RWPE2 (cell line): ENCODE results near the gene HTR1D.

Source experiments
- ATAC-seq: fragments of 200-7000 bp; cut with Tn5 transposase; 3 replicates; pipeline ENCODE4 v1.9.1; 2021; ENCODE audit warnings: low read depth
- DNase-seq: peaks from one replicate; pipeline ENCODE4 v3.0.0-alpha.2; 2020; ENCODE audit warnings: low spot score
- H3K27ac ChIP-seq: fragments of 450-650 bp; 2 replicates; pipeline ENCODE4 v1.5.1; 2017; ENCODE audit warnings: mild to moderate bottlenecking; ENCODE audit not compliant: poor library complexity, severe bottlenecking
- H3K27me3 ChIP-seq: fragments of 250-450 bp; sonication (Bioruptor Pico); 2 replicates; pipeline ENCODE4 v1.5.1; 2021; ENCODE audit warnings: mild to moderate bottlenecking, moderate library complexity; ENCODE audit not compliant: insufficient read depth, poor library complexity, severe bottlenecking
- H3K36me3 ChIP-seq: fragments of 250-450 bp; sonication (Bioruptor Pico); 2 replicates; pipeline ENCODE4 v1.5.1; 2020; ENCODE audit warnings: low read depth, mild to moderate bottlenecking, moderate library complexity
- H3K4me1 ChIP-seq: fragments of 250-450 bp; sonication (Bioruptor Pico); 2 replicates; pipeline ENCODE4 v1.5.1; 2021; ENCODE audit warnings: mild to moderate bottlenecking, moderate library complexity; ENCODE audit not compliant: insufficient read depth, poor library complexity, severe bottlenecking
- H3K4me3 ChIP-seq: fragments of 250-450 bp; sonication (Bioruptor Pico); 2 replicates; pipeline ENCODE4 v1.5.1; 2021; ENCODE audit warnings: mild to moderate bottlenecking, moderate library complexity; ENCODE audit not compliant: severe bottlenecking
- H3K9me3 ChIP-seq: fragments of 250-450 bp; sonication (Bioruptor Pico); 2 replicates; pipeline ENCODE4 v1.5.1; 2021; ENCODE audit warnings: mild to moderate bottlenecking, moderate library complexity; ENCODE audit not compliant: severe bottlenecking
- TF ChIP-seq, protein P1 (sequence below): fragments of 450-650 bp; IDR thresholded peaks from one replicate; pipeline ENCODE4 v1.5.1; 2017; ENCODE audit warnings: mild to moderate bottlenecking, moderate library complexity; ENCODE audit not compliant: poor library complexity, severe bottlenecking

HTR1D gene

DNA sequence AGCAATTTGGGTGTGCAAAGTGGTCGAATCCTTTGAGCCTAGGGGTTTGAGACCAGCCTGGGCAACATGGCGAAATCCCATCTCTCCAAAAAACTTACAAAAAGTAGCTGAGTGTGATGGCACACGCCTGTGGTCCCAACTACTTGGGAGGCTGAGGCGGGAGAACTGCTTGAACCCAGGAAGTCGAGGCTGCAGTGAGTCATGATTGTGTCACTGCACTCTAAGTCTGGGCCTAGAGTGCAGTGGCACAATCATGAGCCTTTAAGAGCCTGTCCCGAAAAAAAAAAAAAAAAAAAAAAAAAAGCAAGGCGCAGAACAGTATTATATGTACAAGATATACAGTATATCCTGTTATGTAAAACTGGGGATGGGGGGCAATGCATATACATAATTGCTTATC is 25.1 kb upstream of the HTR1D start:
- H3K27me3 ChIP-seq: no peaks in the 10 kb centered on the region
- TF ChIP-seq, protein P1, sequence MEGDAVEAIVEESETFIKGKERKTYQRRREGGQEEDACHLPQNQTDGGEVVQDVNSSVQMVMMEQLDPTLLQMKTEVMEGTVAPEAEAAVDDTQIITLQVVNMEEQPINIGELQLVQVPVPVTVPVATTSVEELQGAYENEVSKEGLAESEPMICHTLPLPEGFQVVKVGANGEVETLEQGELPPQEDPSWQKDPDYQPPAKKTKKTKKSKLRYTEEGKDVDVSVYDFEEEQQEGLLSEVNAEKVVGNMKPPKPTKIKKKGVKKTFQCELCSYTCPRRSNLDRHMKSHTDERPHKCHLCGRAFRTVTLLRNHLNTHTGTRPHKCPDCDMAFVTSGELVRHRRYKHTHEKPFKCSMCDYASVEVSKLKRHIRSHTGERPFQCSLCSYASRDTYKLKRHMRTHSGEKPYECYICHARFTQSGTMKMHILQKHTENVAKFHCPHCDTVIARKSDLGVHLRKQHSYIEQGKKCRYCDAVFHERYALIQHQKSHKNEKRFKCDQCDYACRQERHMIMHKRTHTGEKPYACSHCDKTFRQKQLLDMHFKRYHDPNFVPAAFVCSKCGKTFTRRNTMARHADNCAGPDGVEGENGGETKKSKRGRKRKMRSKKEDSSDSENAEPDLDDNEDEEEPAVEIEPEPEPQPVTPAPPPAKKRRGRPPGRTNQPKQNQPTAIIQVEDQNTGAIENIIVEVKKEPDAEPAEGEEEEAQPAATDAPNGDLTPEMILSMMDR: no peak
- DNase-seq (no peak), ATAC-seq (no peak)
- no peaks in the 10 kb centered on the region for H3K9me3 ChIP-seq
- no peaks in the 10 kb centered on the region for H3K36me3 ChIP-seq
- H3K4me1 ChIP-seq: no peaks in the 10 kb centered on the region
- H3K27ac ChIP-seq: no peak overlapping the region
- H3K4me3 ChIP-seq: no peak overlapping the region

DNA sequence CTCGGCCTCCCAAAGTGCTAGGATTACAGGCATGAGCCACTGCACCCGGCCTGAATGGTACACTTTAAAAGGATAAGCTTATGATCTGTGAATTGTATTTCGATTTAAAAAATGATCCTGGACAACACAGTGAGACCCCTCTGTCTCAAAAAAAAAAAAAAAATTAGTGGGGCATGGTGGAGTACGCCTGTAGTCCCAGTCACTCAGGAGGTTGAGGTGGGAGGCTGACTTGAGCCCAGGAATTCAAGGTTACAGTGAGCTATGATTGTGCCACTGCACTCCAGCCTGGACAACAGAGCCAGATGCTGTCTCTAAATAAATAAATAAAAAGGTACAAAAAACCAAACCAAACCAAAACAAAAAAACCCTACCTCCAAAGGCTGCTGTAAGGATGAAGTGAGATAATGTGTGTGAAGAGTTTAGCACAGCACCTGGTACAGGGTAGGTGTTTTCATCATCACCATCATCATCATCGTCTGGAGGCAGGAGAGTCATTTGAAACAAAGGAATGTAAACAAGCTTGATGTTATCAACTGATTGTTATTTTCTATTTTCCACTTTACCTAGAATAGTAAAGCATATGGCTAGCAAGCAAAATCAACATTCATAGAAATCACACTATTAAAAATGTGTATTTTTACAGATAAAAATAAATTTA is 22.5 kb upstream of the HTR1D start:
- Histone ChIP-seq H3K36me3 (no peaks in the 10 kb centered on the region), H3K4me1 (no peaks in the 10 kb centered on the region), H3K27ac (no peak overlapping the region), H3K9me3 (no peaks in the 10 kb centered on the region), H3K4me3 (no peak overlapping the region), H3K27me3 (no peaks in the 10 kb centered on the region)
- TF ChIP-seq, protein P1: no peak
- no peak for DNase-seq
- ATAC-seq: no peak

DNA sequence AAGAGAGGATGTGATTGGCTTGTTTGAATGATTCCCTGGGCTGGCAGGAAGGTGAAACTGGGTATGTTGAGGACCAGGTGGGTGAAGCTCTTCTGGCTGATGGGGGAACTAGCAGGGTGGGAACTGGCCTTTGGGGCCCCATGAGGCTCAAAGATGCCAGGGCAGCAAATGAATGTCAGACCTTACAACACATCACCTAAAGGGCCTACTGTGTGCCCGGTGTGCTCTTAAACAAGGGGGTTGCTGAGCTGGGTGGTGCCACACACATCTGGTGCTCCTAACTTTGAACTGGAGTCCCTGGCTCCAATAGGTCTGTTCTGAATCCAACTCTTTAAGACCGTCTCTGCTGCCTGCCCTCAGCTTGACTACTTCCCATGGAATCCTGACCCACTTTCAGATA is 21.3 kb upstream of the HTR1D start:
- Histone ChIP-seq H3K36me3 (no peaks in the 10 kb centered on the region), H3K4me1 (no peaks in the 10 kb centered on the region), H3K27me3 (no peaks in the 10 kb centered on the region), H3K4me3 (no peak overlapping the region), H3K9me3 (no peaks in the 10 kb centered on the region), H3K27ac (no peak overlapping the region)
- DNase-seq (no peak), ATAC-seq (no peak)
- TF ChIP-seq, protein P1: no peak

DNA sequence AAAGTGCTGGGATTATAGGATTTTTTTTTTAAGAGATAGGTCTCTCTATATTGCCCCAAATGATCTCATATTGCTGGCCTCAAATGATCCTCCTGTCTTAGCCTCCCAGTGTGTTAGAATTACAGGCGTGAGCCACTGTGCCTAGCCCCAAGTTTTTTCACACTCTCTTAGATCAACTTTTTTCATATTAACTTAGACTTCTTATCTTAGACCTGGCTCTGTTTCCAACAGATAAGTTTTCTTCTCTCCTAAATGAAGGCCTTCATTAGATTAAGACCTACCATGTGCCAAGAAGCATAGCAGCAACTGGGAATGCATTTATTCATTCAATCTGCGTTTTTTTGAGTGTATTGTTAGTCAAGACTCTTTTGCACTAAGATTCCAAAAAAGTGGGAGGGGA is 20.2 kb upstream of the HTR1D start:
- no peaks in the 10 kb centered on the region for H3K9me3 ChIP-seq
- no peak overlapping the region for H3K4me3 ChIP-seq
- TF ChIP-seq, protein P1: no peak
- no peaks in the 10 kb centered on the region for H3K4me1 ChIP-seq
- H3K27me3 ChIP-seq: no peaks in the 10 kb centered on the region
- no peak for DNase-seq
- no peak for ATAC-seq
- no peak overlapping the region for H3K27ac ChIP-seq
- no peaks in the 10 kb centered on the region for H3K36me3 ChIP-seq

DNA sequence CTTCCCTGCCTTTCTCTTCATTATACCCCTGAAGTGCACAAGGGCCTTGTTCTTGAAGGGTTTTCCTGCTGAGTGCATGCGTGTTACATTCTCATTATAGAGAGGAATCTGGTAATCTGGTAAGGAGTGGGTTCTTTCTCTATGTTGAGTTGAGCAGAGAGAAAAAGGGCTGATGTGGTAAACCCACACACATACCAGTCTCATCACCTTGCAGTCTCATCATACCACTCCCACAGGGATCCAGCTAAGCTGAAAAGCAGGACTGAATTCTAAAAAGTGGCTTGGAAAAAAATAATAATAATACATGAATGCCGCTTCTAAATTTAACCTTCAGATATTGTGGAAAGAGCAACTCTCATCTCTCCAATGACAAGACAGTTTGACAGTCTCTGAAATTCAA is 10.5 kb upstream of the HTR1D start:
- Histone ChIP-seq H3K4me3 (no peak overlapping the region), H3K27ac (no peak overlapping the region), H3K9me3 (no peaks in the 10 kb centered on the region), H3K36me3 (no peaks in the 10 kb centered on the region), H3K27me3 (no peaks in the 10 kb centered on the region), H3K4me1 (peaks cover 12% of the 10 kb centered on the region)
- TF ChIP-seq, protein P1: no peak
- ATAC-seq (no peak), DNase-seq (no peak)
